ENCODE data around the gene IFI30.

The IFI30 gene

GRCh38 chr19:18173572-18174288 is at the start of gene IFI30:
Gene IFI30 (plus strand): TSS chr19:18173813. CDS start chr19:18173842, 29 bp downstream.
- peak in 1 of 2 donors; percentile 52 for DNase-seq (ENCODE audit: low read depth in 1 of 2, low spot score in 1 of 2)

GRCh38 chr19:18123819-18124218 is 49.8 kb upstream of the IFI30 start:
- no peak for DNase-seq (ENCODE audit: low read depth in 1 of 2, low spot score in 1 of 2)

- no peak for DNase-seq (ENCODE audit: low read depth in 1 of 2, low spot score in 1 of 2)
Observed at GRCh38 chr19:18126097-18126496, 47.5 kb upstream of the IFI30 start.

GRCh38 chr19:18128044-18128443 is 45.6 kb upstream of the IFI30 start:
- no peak for DNase-seq (ENCODE audit: low read depth in 1 of 2, low spot score in 1 of 2)

GRCh38 chr19:18128805-18129204 is 44.8 kb upstream of the IFI30 start:
- no peak for DNase-seq (ENCODE audit: low read depth in 1 of 2, low spot score in 1 of 2)

GRCh38 chr19:18130523-18131242 is 42.9 kb upstream of the IFI30 start:
- no peak for DNase-seq (ENCODE audit: low read depth in 1 of 2, low spot score in 1 of 2)

GRCh38 chr19:18131841-18132596 is 41.6 kb upstream of the IFI30 start:
- DNase-seq (ENCODE audit: low read depth in 1 of 2, low spot score in 1 of 2): no peak

GRCh38 chr19:18135712-18136584 is 37.7 kb upstream of the IFI30 start:
- DNase-seq (ENCODE audit: low read depth in 1 of 2, low spot score in 1 of 2): no peak

GRCh38 chr19:18137242-18137641 is 36.4 kb upstream of the IFI30 start:
- no peak for DNase-seq (ENCODE audit: low read depth in 1 of 2, low spot score in 1 of 2)

- no peak for DNase-seq (ENCODE audit: low read depth in 1 of 2, low spot score in 1 of 2)
Observed at GRCh38 chr19:18137657-18138339, 35.8 kb upstream of the IFI30 start.

- DNase-seq (ENCODE audit: low read depth in 1 of 2, low spot score in 1 of 2): no peak
Observed at GRCh38 chr19:18140473-18140872, 33.1 kb upstream of the IFI30 start.

- no peak for DNase-seq (ENCODE audit: low read depth in 1 of 2, low spot score in 1 of 2)
Observed at GRCh38 chr19:18141031-18141430, 32.6 kb upstream of the IFI30 start.

GRCh38 chr19:18143902-18144301 is 29.7 kb upstream of the IFI30 start:
- no peak for DNase-seq (ENCODE audit: low read depth in 1 of 2, low spot score in 1 of 2)

- no peak for DNase-seq (ENCODE audit: low read depth in 1 of 2, low spot score in 1 of 2)
Observed at GRCh38 chr19:18144361-18144760, 29.3 kb upstream of the IFI30 start.

- DNase-seq (ENCODE audit: low read depth in 1 of 2, low spot score in 1 of 2): no peak
Observed at GRCh38 chr19:18144906-18145305, 28.7 kb upstream of the IFI30 start.

- DNase-seq (ENCODE audit: low read depth in 1 of 2, low spot score in 1 of 2): no peak
Observed at GRCh38 chr19:18145391-18145999, 28.1 kb upstream of the IFI30 start.

GRCh38 chr19:18147396-18147795 is 26.2 kb upstream of the IFI30 start:
- DNase-seq (ENCODE audit: low read depth in 1 of 2, low spot score in 1 of 2): no peak

GRCh38 chr19:18149596-18149975 is 24.0 kb upstream of the IFI30 start:
- no peak for DNase-seq (ENCODE audit: low read depth in 1 of 2, low spot score in 1 of 2)

- DNase-seq (ENCODE audit: low read depth in 1 of 2, low spot score in 1 of 2): no peak
Observed at GRCh38 chr19:18150776-18151624, 22.6 kb upstream of the IFI30 start.

Data from stimulated activated CD4-positive, alpha-beta T cell treated with anti-CD3 and anti-CD28 coated beads, Interleukin-15, amount 100 ng/mL, for 1 hour (primary cell).